ENCODE results near the gene A4GALT. TPM values are rescaled to one million over a fixed set of nuclear protein-coding genes. Genes with fewer than 3 reads are reported as not detected.

A4GALT gene
- total and polyA plus RNA-seq, 4 donors: 8.6 to 29.3 (median 24.3) TPM

- peak within 1 kb of the TSS; percentile 86 for H3K4me3 ChIP-seq
- H3K4me1 ChIP-seq (ENCODE audit: control insufficient read depth in 5 of 5, insufficient read depth in 5 of 5, low read length in 5 of 5): peaks cover 11 to 41% (median 19%) of the 10 kb centered on the region in 5 donors
- TF ChIP-seq CTCF (IDR thresholded peaks at IDR 0.05; ENCODE audit: control extremely low read depth, extremely low read depth): no peak
- H3K9me3 ChIP-seq (ENCODE audit: control insufficient read depth in 4 of 4, insufficient read depth in 3 of 4, low read length in 3 of 4): no peaks in the 10 kb centered on the region
- no peaks in the 10 kb centered on the region for H3K27me3 ChIP-seq (ENCODE audit: control insufficient read depth in 3 of 3, insufficient read depth in 3 of 3, low read length in 2 of 3)
- peak within 1 kb of the TSS; percentile 63 to 79 for H3K9ac ChIP-seq (ENCODE audit: insufficient read depth in 1 of 2, low read length in 2 of 2)
- peak; percentile 87 to 91 (median 88) for DNase-seq
- peak within 1 kb of the TSS; percentile 96 for H3K27ac ChIP-seq (ENCODE audit: low read depth in 1 of 2, low read length in 1 of 2)
- WGBS, 2 donors: 9 to 24% methylated on average over 37 to 81 of the region's 81 CpGs
- ATAC-seq (ENCODE audit: insufficient read depth, low FRiP score): peak; percentile 82
- H3K36me3 ChIP-seq (ENCODE audit: control insufficient read depth in 4 of 4, insufficient read depth in 4 of 4, low read length in 4 of 4): no peaks in the 10 kb centered on the region
These were observed 71.2 kb downstream of the A4GALT start, which contains the start of gene CYB5R3 for GRCh38 chr22:42649246-42650099. CYB5R3 (minus strand) TSS chr22:42649392; CDS start chr22:42649315, 77 bp downstream.

GRCh38 chr22:42648368-42649245, 72.1 kb downstream of the A4GALT start:
- Histone ChIP-seq H3K27me3 (ENCODE audit: control insufficient read depth in 3 of 3, insufficient read depth in 3 of 3, low read length in 2 of 3) (no peaks in the 10 kb centered on the region), H3K9me3 (ENCODE audit: control insufficient read depth in 4 of 4, insufficient read depth in 3 of 4, low read length in 3 of 4) (no peaks in the 10 kb centered on the region), H3K9ac (ENCODE audit: insufficient read depth in 1 of 2, low read length in 2 of 2) (peak overlapping the region; percentile 63 to 79), H3K4me1 (ENCODE audit: control insufficient read depth in 5 of 5, insufficient read depth in 5 of 5, low read length in 5 of 5) (peaks cover 18 to 49% (median 24%) of the 10 kb centered on the region in 5 donors), H3K27ac (ENCODE audit: low read depth in 1 of 2, low read length in 1 of 2) (peak overlapping the region; percentile 96), H3K36me3 (ENCODE audit: control insufficient read depth in 4 of 4, insufficient read depth in 4 of 4, low read length in 4 of 4) (no peaks in the 10 kb centered on the region), H3K4me3 (peak overlapping the region; percentile 86)
- TF ChIP-seq CTCF (IDR thresholded peaks at IDR 0.05; ENCODE audit: control extremely low read depth, extremely low read depth): no peak
- ATAC-seq (ENCODE audit: insufficient read depth, low FRiP score) (peak; percentile 37), DNase-seq (peak; percentile 41 to 54 (median 44))
- WGBS, 2 donors: 2 to 3% methylated on average over 36 to 49 of the region's 49 CpGs

- DNase-seq: no peak
- peak overlapping the region in 1 of 2 donors; percentile 79 for H3K9ac ChIP-seq (ENCODE audit: insufficient read depth in 1 of 2, low read length in 2 of 2)
- WGBS, 2 donors: 62 to 85% methylated on average over 4 of the region's 4 CpGs
- H3K36me3 ChIP-seq (ENCODE audit: control insufficient read depth in 4 of 4, insufficient read depth in 4 of 4, low read length in 4 of 4): no peaks in the 10 kb centered on the region
- H3K9me3 ChIP-seq (ENCODE audit: control insufficient read depth in 4 of 4, insufficient read depth in 3 of 4, low read length in 3 of 4): no peaks in the 10 kb centered on the region
- no peak for TF ChIP-seq CTCF (IDR thresholded peaks at IDR 0.05; ENCODE audit: control extremely low read depth, extremely low read depth)
- H3K27ac ChIP-seq (ENCODE audit: low read depth in 1 of 2, low read length in 1 of 2): peak overlapping the region; percentile 64 to 96
- H3K4me1 ChIP-seq (ENCODE audit: control insufficient read depth in 5 of 5, insufficient read depth in 5 of 5, low read length in 5 of 5): peaks cover 18 to 53% (median 30%) of the 10 kb centered on the region in 5 donors
- H3K27me3 ChIP-seq (ENCODE audit: control insufficient read depth in 3 of 3, insufficient read depth in 3 of 3, low read length in 2 of 3): no peaks in the 10 kb centered on the region
- ATAC-seq (ENCODE audit: insufficient read depth, low FRiP score): no peak
- H3K4me3 ChIP-seq: peak overlapping the region; percentile 86
These were observed 72.7 kb downstream of the A4GALT start for GRCh38 chr22:42648017-42648367.
